Stimulated activated naive CD8-positive, alpha-beta T cell treated with anti-CD3 and anti-CD28 coated beads, Interleukin-15, Interleukin-2, amounts not matched to agents 100 U/mL and 50 U/mL, for 24 hours (primary cell): ENCODE measurements around the gene KDM8.

ENCODE experiments used
- ATAC-seq: fragments of 150-1000 bp; cut with Tn5 transposase; one replicate; pipeline ENCODE4 v1.10.0; 2021
- DNase-seq: peaks from one replicate; pipeline ENCODE4 v3.0.0; 2021

Gene KDM8

DNA sequence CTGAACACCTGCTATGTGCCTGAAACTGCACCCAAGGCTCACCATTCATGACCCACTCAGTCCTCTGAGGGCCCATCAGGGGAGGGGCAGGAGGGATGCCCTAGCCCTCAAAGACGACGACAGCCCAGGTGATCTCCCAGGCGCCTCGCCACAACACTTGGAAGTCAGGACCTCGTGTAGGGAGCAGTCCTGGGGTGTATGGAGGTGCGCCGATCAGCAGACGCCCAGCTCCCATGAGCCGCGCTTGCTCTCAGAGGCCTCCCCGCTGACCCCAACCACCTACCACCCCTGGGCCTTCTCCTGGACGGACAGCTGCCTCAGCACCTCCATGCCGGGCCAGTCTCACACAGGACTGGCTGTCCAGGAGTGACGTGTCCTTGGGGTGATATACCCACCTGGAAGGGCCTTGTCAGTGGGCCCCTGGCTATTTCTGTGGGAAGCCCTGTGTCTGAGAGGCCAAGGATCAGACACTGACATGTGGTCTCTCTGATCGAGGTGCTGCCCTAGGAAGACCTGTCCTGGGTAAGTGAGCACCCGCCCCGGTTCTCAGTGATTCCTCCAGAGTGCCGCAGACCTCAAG is 26.7 kb downstream of the KDM8 start:
- ATAC-seq (no peak), DNase-seq (no peak)

DNA sequence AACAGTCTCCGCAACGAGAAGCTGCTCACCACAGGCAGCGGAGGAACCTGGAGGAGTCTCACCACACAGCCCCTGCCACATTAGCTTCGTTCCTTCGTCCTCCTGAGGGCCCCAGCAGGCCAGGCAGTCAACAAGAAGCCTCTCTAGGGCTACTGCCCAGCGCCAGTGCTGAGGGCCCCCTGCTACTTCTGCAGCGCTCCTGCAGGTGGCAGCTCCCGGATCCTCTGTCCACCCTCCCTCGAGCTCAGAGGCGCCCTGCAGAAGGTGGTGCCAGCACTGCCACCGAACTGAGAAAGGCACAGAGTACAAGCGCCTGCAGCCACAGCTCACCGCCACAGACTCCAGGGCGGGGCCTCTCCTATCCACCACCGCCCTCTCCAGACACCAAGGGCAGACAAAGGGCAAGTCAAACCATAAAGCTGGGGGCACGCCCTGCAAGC is 27.3 kb downstream of the KDM8 start:
- ATAC-seq (peak; percentile 67), DNase-seq (peak; percentile 77)

GRCh38 chr16:27231692-27232060 is 28.4 kb downstream of the KDM8 start:
- ATAC-seq (no peak), DNase-seq (no peak)

DNA sequence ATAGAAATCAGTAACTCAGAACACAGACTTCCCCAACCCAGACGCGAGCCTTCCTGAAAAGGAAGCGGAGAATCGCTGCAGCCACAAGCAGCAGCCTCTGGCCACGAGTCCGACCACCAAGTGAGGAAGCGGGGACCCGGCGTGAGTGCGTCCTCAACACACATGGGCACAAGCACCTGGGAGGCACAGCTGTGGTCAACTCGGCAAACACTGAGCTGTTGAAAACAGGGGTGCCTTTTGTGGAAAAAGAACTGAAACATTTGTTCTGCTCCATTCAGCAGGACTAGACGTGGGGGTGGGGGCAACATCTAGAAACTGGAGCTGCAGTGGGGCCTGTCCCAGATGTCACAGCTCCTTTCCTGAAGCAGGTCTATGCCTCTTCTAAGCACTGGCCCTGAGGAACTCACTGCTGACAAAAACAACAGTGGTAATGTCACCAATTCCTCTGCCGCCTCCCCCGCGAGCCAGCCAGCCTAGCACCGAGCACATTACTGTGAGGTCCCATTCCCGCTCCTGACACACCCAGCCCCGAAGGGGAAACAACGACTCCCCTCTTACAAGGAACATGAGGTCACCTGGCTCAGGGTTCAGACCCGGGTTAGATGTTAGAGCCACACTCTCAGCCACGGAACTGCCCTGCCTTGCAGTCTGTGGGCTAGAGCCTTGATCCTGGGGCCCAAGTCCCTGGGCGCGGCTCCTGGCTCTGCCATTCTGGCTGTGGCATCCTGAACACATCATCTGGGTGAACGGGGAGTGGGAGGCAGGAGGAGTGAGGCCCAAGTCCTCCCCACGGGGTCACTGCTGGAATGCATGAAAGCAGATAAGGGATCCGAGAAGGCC is 29.0 kb downstream of the KDM8 start:
- peak; percentile 73 for DNase-seq
- peak; percentile 38 for ATAC-seq

DNA sequence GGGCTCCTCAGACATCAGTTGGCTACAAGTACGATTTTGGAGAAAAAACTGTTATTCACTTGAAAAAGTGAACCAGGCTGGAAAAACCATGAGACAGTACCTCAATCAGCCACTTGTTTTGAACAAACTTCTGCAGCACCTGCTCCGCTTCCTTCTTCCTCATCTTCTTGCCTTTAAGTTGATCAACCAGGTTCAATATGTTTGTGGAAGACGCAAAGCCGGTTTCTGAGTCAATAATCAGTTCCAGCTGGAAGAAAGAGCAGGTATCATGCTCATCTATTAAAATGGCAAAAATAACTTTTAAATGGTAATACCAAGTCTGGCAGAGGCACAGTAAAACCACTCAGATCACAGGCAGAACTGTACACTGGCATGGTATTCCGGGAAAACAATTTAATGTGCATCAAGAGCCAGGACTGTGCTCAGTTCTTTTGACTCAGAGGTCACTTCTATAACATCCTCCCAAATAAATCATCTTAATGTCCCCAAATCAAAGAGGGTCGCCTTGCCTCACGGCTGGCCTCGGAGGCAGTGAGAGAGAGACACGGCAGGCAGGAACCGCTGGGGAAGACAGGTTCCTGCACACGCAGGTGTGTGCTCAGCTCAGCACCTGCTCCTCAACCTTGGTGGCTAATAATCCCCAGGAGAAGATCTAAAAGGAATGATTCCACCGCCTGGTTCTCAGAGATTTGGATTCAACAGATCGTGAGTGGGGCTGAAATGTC is 29.7 kb downstream of the KDM8 start:
- no peak for ATAC-seq

GRCh38 chr16:27233731-27234130 is 30.4 kb downstream of the KDM8 start:
- DNase-seq (no peak), ATAC-seq (no peak)

More for the DNA sequence above, 29.7 kb downstream of the KDM8 start:
- no peak for DNase-seq

DNA sequence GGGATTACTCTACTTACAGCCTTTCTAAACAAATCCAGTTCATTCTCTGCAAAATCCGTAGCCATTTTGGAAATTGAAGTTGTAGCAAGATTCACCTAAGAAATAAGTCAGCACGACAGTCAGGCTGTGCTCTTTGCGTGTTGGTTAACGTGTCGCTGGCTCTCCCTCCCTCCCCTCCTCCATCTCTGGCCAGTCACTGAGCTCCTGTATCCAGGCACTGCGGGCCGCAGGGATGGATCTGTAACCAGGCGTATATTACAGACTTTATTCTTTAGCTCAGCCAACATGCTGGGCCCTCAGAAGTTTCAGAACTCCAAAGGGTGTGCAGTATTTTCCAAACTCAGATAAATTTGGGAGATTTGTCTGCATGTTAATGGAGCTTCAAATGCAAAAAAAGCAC is 30.8 kb downstream of the KDM8 start:
- DNase-seq (no peak), ATAC-seq (no peak)

- no peak for DNase-seq
- ATAC-seq: no peak
Measured at GRCh38 chr16:27234603-27235002, 31.3 kb downstream of the KDM8 start.

GRCh38 chr16:27235055-27235937 is 32.0 kb downstream of the KDM8 start:
- DNase-seq (peak; percentile 81), ATAC-seq (peak; percentile 17)

GRCh38 chr16:27235938-27236245 is 32.6 kb downstream of the KDM8 start:
- ATAC-seq (no peak), DNase-seq (no peak)

DNA sequence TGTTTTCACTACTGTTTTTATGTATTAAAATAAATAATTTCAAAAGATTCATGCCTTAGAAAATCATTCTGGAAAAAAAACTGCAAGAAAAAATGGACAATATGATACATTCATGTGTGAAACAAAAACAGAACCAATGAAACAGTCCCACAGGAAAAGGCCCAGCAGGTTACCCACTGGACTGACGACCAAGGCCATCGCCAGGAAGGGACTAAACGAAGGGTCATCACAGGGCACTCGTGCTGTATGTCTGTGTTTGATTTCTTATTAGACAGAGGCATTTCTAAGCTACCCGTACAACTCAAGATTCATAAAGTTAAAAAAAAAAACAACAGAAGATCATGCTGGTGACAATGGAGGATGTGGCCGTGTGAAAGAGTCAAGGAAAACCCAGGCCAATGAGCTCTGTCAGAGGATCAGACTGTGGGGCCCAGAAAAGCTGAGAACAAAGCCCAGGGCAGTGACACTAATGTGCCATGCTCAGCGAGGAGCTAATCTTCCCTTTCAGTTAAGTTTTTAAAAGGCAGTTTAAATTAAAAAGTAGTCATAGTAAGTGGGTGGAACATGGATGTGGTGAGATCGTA is 33.4 kb downstream of the KDM8 start:
- ATAC-seq: peak; percentile 35
- no peak for DNase-seq

GRCh38 chr16:27237219-27238015 is 34.1 kb downstream of the KDM8 start:
- ATAC-seq (peak; percentile 84), DNase-seq (peak; percentile 83)

- DNase-seq (peak; percentile 61), ATAC-seq (peak; percentile 2)
Measured at GRCh38 chr16:27238016-27238587, 34.8 kb downstream of the KDM8 start.

GRCh38 chr16:27238591-27238990 is 35.3 kb downstream of the KDM8 start:
- DNase-seq: no peak
- no peak for ATAC-seq

GRCh38 chr16:27239026-27239425 is 35.7 kb downstream of the KDM8 start:
- ATAC-seq: no peak
- DNase-seq: no peak

- DNase-seq: no peak
- ATAC-seq: no peak
Measured at GRCh38 chr16:27239906-27240655, 36.8 kb downstream of the KDM8 start.

DNA sequence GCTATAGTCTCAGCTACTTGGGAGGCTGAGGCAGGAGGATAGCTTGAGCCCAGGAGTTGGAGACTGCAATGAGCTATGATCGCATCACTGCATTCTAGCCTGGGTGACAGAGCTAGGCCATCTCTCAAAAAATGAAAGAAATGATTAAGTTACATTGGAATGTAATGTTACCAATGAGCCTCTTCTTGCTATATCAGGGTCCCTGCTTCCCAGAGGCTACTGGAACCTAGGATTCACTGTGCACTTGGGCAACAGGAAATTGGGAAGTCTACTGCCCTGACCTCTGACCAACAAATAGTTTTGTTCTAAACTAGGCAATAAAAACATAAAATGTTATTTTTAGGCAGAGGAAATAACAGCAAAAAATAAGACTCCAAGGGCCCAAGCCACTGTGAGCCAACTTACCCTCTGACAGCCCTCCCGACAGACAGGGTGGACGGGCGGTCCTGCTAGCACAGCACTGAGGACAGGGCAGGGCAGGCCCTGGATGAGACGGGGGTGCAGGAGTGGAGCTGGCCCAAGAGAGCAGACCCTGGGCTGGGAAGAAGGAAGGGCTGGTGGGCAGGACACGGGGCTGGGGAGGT is 37.7 kb downstream of the KDM8 start:
- DNase-seq: no peak
- no peak for ATAC-seq

GRCh38 chr16:27241658-27242057 is 38.3 kb downstream of the KDM8 start:
- ATAC-seq (no peak), DNase-seq (no peak)

DNA sequence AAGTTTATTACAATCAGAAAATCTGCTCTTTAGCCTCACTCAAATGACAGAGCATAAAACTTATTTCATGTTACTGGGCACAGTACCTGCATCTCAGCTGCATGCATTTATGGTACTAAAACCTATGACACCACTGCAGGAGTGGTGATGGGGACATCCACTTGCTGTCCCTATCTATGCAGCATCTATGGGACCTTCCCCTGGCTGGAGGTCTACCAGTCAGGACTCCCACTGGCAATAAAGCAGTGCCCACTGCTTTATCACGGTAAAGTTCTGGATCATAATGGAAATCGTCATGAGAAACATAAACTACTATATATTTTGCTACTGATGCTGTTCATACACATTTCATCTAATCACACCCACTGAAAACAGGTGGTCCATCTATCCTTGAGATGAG is 39.1 kb downstream of the KDM8 start:
- ATAC-seq (no peak), DNase-seq (peak; percentile 5)
